Measurements from ENCODE around the gene RAD51B. TPM values are rescaled to one million over a fixed set of nuclear protein-coding genes. Genes with fewer than 3 reads are reported as not detected.

The RAD51B gene
- total RNA-seq, 2 experiments from 2014 or later, result 43.6 to 50.7 TPM

- Mint-ChIP-seq H3K27me3 (no peaks in the 10 kb centered on the region), H3K4me1 (no peaks in the 10 kb centered on the region), H3K27ac (no peak overlapping the region), H3K36me3 (peaks cover 2% of the 10 kb centered on the region), H3K4me3 (no peak overlapping the region), H3K9me3 (no peaks in the 10 kb centered on the region)
- POLR2A ChIA-PET, result no interaction called here
- DNase-seq (no peak), ATAC-seq (ENCODE audit: low read depth) (no peak)
Observed at GRCh38 chr14:68542346-68542745, 722.8 kb downstream of the RAD51B start.

- Mint-ChIP-seq H3K4me3 (no peak overlapping the region), H3K9me3 (no peaks in the 10 kb centered on the region), H3K4me1 (no peaks in the 10 kb centered on the region), H3K27me3 (no peaks in the 10 kb centered on the region), H3K36me3 (peaks cover 2% of the 10 kb centered on the region), H3K27ac (no peak overlapping the region)
- no peak for ATAC-seq (ENCODE audit: low read depth)
- DNase-seq, result no peak
- POLR2A ChIA-PET, result no interaction called here
Observed at GRCh38 chr14:68543516-68543915, 723.9 kb downstream of the RAD51B start.

GRCh38 chr14:68544081-68544892 lies 724.7 kb downstream of the RAD51B start:
- no peak for DNase-seq
- POLR2A ChIA-PET, result no interaction called here
- no peak for ATAC-seq (ENCODE audit: low read depth)
- Mint-ChIP-seq H3K36me3 (peaks cover 2% of the 10 kb centered on the region), H3K27ac (no peak overlapping the region), H3K4me3 (no peak overlapping the region), H3K4me1 (no peaks in the 10 kb centered on the region), H3K9me3 (no peaks in the 10 kb centered on the region), H3K27me3 (no peaks in the 10 kb centered on the region)

GRCh38 chr14:68546839-68547238 lies 727.3 kb downstream of the RAD51B start:
- no peak overlapping the region for H3K4me3 Mint-ChIP-seq
- peaks cover 2% of the 10 kb centered on the region for H3K4me1 Mint-ChIP-seq
- H3K9me3 Mint-ChIP-seq, result no peaks in the 10 kb centered on the region
- H3K27ac Mint-ChIP-seq, result no peak overlapping the region
- POLR2A ChIA-PET, result no interaction called here
- H3K36me3 Mint-ChIP-seq, result no peaks in the 10 kb centered on the region
- H3K27me3 Mint-ChIP-seq, result peaks cover 1% of the 10 kb centered on the region
- DNase-seq (no peak), ATAC-seq (ENCODE audit: low read depth) (no peak)

GRCh38 chr14:68547305-68548193 lies 728.0 kb downstream of the RAD51B start:
- POLR2A ChIA-PET, result no interaction called here
- ATAC-seq (ENCODE audit: low read depth) (no peak), DNase-seq (no peak)
- Mint-ChIP-seq H3K4me1 (peaks cover 2% of the 10 kb centered on the region), H3K27ac (no peak overlapping the region), H3K4me3 (no peak overlapping the region), H3K9me3 (no peaks in the 10 kb centered on the region), H3K36me3 (no peaks in the 10 kb centered on the region), H3K27me3 (peaks cover 1% of the 10 kb centered on the region)

GRCh38 chr14:68548194-68549076 lies 728.9 kb downstream of the RAD51B start:
- Mint-ChIP-seq H3K27ac (no peak overlapping the region), H3K9me3 (no peaks in the 10 kb centered on the region), H3K4me1 (peaks cover 4% of the 10 kb centered on the region), H3K4me3 (no peak overlapping the region), H3K36me3 (no peaks in the 10 kb centered on the region), H3K27me3 (peaks cover 1% of the 10 kb centered on the region)
- DNase-seq, result no peak
- no peak for ATAC-seq (ENCODE audit: low read depth)
- POLR2A ChIA-PET, result no interaction called here

GRCh38 chr14:68550338-68550715 lies 730.7 kb downstream of the RAD51B start:
- H3K36me3 Mint-ChIP-seq, result no peaks in the 10 kb centered on the region
- no peaks in the 10 kb centered on the region for H3K9me3 Mint-ChIP-seq
- H3K4me3 Mint-ChIP-seq, result no peak overlapping the region
- DNase-seq (no peak), ATAC-seq (ENCODE audit: low read depth) (no peak)
- H3K27me3 Mint-ChIP-seq, result peaks cover 1% of the 10 kb centered on the region
- peaks cover 4% of the 10 kb centered on the region for H3K4me1 Mint-ChIP-seq
- no peak overlapping the region for H3K27ac Mint-ChIP-seq
- POLR2A ChIA-PET, result interaction anchor here (0.6 kb wide), 1 partner anchor 93 kb away, joined by 3 read pairs; no protein-coding TSS in a partner anchor

GRCh38 chr14:68551045-68551683 lies 731.6 kb downstream of the RAD51B start:
- Mint-ChIP-seq H3K27me3 (peaks cover 1% of the 10 kb centered on the region), H3K9me3 (no peaks in the 10 kb centered on the region), H3K27ac (no peak overlapping the region), H3K4me1 (peaks cover 4% of the 10 kb centered on the region), H3K4me3 (no peak overlapping the region), H3K36me3 (no peaks in the 10 kb centered on the region)
- POLR2A ChIA-PET, result no interaction called here
- no peak for DNase-seq
- no peak for ATAC-seq (ENCODE audit: low read depth)

GRCh38 chr14:68552075-68552474 lies 732.5 kb downstream of the RAD51B start:
- Mint-ChIP-seq H3K27me3 (peaks cover 1% of the 10 kb centered on the region), H3K4me1 (peaks cover 4% of the 10 kb centered on the region), H3K4me3 (no peak overlapping the region), H3K36me3 (no peaks in the 10 kb centered on the region), H3K27ac (no peak overlapping the region), H3K9me3 (no peaks in the 10 kb centered on the region)
- DNase-seq (no peak), ATAC-seq (ENCODE audit: low read depth) (no peak)
- POLR2A ChIA-PET, result no interaction called here

GRCh38 chr14:68552602-68553001 lies 733.0 kb downstream of the RAD51B start:
- POLR2A ChIA-PET, result no interaction called here
- no peak overlapping the region for H3K4me3 Mint-ChIP-seq
- H3K27me3 Mint-ChIP-seq, result peaks cover 1% of the 10 kb centered on the region
- no peaks in the 10 kb centered on the region for H3K36me3 Mint-ChIP-seq
- no peaks in the 10 kb centered on the region for H3K9me3 Mint-ChIP-seq
- peaks cover 4% of the 10 kb centered on the region for H3K4me1 Mint-ChIP-seq
- H3K27ac Mint-ChIP-seq, result no peak overlapping the region
- no peak for ATAC-seq (ENCODE audit: low read depth)
- DNase-seq, result no peak

- DNase-seq (no peak), ATAC-seq (ENCODE audit: low read depth) (no peak)
- Mint-ChIP-seq H3K27me3 (peaks cover 1% of the 10 kb centered on the region), H3K27ac (no peak overlapping the region), H3K4me1 (peaks cover 4% of the 10 kb centered on the region), H3K4me3 (no peak overlapping the region), H3K36me3 (no peaks in the 10 kb centered on the region), H3K9me3 (no peaks in the 10 kb centered on the region)
- POLR2A ChIA-PET, result no interaction called here
Observed at GRCh38 chr14:68553311-68553710, 733.7 kb downstream of the RAD51B start.

GRCh38 chr14:68554231-68554630 lies 734.7 kb downstream of the RAD51B start:
- Mint-ChIP-seq H3K4me3 (no peak overlapping the region), H3K27me3 (peaks cover 1% of the 10 kb centered on the region), H3K36me3 (no peaks in the 10 kb centered on the region), H3K27ac (no peak overlapping the region), H3K4me1 (peaks cover 4% of the 10 kb centered on the region), H3K9me3 (peaks cover 2% of the 10 kb centered on the region)
- DNase-seq (no peak), ATAC-seq (ENCODE audit: low read depth) (no peak)
- POLR2A ChIA-PET, result no interaction called here

- ATAC-seq (ENCODE audit: low read depth), result no peak
- Mint-ChIP-seq H3K4me3 (no peak overlapping the region), H3K36me3 (no peaks in the 10 kb centered on the region), H3K9me3 (peaks cover 2% of the 10 kb centered on the region), H3K27me3 (no peaks in the 10 kb centered on the region), H3K4me1 (peaks cover 2% of the 10 kb centered on the region), H3K27ac (no peak overlapping the region)
- DNase-seq, result no peak
- POLR2A ChIA-PET, result no interaction called here
Observed at GRCh38 chr14:68556253-68556652, 736.7 kb downstream of the RAD51B start.
